ENCODE measurements around the gene PPM1H.

DNA sequence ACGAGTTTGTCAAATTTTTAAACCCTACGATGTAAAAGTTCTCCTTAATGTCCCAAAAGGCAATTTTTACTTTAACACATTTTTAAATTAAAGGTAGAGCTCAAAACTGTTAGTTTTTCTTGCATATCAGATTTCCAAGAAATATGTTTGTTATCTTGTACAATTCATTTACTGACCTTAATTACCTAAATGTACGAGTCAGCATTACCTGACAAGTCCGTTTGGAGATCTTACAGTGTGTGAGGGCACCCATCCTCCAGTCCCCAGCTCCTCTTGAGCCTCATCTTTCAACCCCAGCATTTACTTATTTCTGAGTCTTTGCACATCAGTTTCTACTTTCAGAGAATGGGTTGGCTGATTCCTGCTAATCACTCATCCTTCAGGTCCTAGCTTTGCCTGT lies 23.7 kb downstream of the PPM1H start:
- TF ChIP-seq, protein P1, sequence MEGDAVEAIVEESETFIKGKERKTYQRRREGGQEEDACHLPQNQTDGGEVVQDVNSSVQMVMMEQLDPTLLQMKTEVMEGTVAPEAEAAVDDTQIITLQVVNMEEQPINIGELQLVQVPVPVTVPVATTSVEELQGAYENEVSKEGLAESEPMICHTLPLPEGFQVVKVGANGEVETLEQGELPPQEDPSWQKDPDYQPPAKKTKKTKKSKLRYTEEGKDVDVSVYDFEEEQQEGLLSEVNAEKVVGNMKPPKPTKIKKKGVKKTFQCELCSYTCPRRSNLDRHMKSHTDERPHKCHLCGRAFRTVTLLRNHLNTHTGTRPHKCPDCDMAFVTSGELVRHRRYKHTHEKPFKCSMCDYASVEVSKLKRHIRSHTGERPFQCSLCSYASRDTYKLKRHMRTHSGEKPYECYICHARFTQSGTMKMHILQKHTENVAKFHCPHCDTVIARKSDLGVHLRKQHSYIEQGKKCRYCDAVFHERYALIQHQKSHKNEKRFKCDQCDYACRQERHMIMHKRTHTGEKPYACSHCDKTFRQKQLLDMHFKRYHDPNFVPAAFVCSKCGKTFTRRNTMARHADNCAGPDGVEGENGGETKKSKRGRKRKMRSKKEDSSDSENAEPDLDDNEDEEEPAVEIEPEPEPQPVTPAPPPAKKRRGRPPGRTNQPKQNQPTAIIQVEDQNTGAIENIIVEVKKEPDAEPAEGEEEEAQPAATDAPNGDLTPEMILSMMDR (conservative IDR thresholded peaks at IDR 0.05; ENCODE audit: low read depth, low read length): no peak
- TF ChIP-seq EZH2 (IDR thresholded peaks at IDR 0.05; ENCODE audit: borderline replicate concordance, low read depth, low read length, poor library complexity, severe bottlenecking): no peak

All from A673 (cell line).